ENCODE data around the gene ITPR2.
"Not testable (repeated sequence)": the region's sequence is repeated elsewhere in the genome, so short reads cannot be mapped to it uniquely, and the experiment has no call there.

The ITPR2 gene

GRCh38 chr12:26838888-26839416 is 6.0 kb upstream of the ITPR2 start:
- Histone ChIP-seq H3K4me1 (ENCODE audit: insufficient read depth, low read length) (no peaks in the 10 kb centered on the region), H3K9me3 (ENCODE audit: control insufficient read depth, insufficient read depth, low read length) (peaks cover 5% of the 10 kb centered on the region; the same call in 1 of the 2 replicates), H3K9ac (ENCODE audit: low read depth, low read length) (no peak overlapping the region), H3K36me3 (ENCODE audit: insufficient read depth, low read length) (no peaks in the 10 kb centered on the region)

- no peaks in the 10 kb centered on the region for H3K4me1 ChIP-seq (ENCODE audit: insufficient read depth, low read length)
- no peak overlapping the region for H3K9ac ChIP-seq (ENCODE audit: low read depth, low read length)
- H3K9me3 ChIP-seq (ENCODE audit: control insufficient read depth, insufficient read depth, low read length) = peaks cover 5% of the 10 kb centered on the region; the same call in 1 of the 2 replicates
- H3K36me3 ChIP-seq (ENCODE audit: insufficient read depth, low read length) = no peaks in the 10 kb centered on the region
Observed at GRCh38 chr12:26836201-26836600, 3.2 kb upstream of the ITPR2 start.

GRCh38 chr12:26834503-26835060 is 1.6 kb upstream of the ITPR2 start:
- peak overlapping the region; percentile 83; the same call in 1 of the 2 replicates for H3K9ac ChIP-seq (ENCODE audit: low read depth, low read length)

DNA sequence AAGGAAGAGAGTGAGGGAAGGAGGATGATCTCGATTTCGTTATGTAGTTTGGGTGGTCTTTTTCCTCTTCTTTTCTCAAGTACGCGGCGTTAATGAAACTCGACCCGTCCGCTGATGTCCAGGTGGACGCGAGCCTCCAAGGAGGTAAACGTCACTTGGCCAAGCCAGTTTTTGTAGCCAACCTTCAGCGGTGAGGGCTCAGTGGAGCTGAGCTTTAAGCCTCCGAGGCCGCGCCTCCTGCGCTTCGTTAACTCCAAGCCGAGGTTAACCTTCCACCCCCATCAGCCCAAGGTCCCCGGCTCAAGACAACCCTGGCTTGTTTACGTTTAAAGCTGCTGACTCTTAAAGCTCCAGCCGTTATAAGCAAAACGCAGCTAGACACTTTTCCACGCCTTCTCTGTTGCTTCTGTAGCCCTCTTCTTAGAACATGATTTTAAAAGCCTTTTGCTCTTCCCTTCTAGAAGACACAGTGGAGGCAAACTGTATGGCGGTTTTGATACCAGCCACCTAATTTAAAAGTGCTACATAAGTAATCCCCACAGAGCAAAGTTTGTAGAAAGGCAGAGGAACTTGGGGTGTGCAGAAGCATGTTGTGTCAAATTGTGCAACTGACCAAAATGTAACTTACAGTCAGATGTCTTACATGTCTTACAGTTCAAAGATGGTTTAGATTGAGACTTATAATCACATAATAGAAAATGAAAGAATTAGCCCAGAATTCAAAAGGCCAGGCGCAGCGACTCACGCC is 923 bp upstream of the ITPR2 start:
- H3K9me3 ChIP-seq (ENCODE audit: control insufficient read depth, insufficient read depth, low read length) = no peaks in the 10 kb centered on the region; the same call in 1 of the 2 replicates
- H3K9ac ChIP-seq (ENCODE audit: low read depth, low read length) = peak overlapping the region; percentile 83

More at GRCh38 chr12:26834503-26835060, 1.6 kb upstream of the ITPR2 start:
- H3K36me3 ChIP-seq (ENCODE audit: insufficient read depth, low read length); H3K4me1 ChIP-seq (ENCODE audit: insufficient read depth, low read length); H3K9me3 ChIP-seq (ENCODE audit: control insufficient read depth, insufficient read depth, low read length): not testable (repeated sequence)

GRCh38 chr12:26831951-26832821 is 808 bp downstream of the ITPR2 start:
- H3K9me3 ChIP-seq (ENCODE audit: control insufficient read depth, insufficient read depth, low read length) = no peaks in the 10 kb centered on the region
- peaks cover 4% of the 10 kb centered on the region; the same call in 1 of the 2 replicates for H3K4me1 ChIP-seq (ENCODE audit: insufficient read depth, low read length)
- H3K9ac ChIP-seq (ENCODE audit: low read depth, low read length) = peak overlapping the region; percentile 65

More for the DNA sequence above, 923 bp upstream of the ITPR2 start:
- H3K4me1 ChIP-seq (ENCODE audit: insufficient read depth, low read length) = peaks cover 4% of the 10 kb centered on the region; the same call in 1 of the 2 replicates
- H3K36me3 ChIP-seq (ENCODE audit: insufficient read depth, low read length) = no peaks in the 10 kb centered on the region

DNA sequence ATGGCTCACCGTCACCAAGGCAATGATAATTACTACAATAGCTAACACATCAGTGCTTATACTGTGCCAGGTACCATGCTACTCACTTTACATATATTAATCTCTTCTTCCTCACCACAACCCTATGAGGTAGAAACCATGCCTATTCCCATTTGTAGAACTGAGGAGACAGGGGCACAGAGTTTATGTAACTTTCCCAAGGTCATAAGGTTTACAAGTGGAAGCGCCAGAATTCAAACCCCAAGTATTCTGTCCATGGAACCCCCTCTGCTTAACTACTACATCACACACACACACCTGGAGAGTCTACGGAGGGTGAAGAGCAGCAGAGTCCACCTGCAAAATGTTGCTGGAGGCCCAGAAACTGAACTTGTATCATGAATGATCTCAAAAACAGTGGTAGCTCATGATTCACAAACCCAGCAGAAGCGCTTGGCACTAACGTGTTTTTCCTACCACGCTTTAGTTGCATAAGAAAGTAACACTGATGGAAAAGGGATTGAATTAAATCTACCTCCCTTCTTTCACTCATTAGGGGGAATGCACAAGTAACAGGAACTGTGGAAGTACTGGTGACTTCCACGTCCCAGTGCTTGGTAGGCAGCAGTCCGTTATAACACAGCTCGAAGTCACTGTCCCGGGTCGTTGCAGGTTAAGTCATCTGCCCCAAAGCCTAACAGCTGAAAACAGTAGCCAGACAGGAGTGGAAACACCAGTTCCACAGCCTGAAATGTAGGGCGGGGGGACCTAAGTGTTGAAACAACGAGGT is 2.0 kb downstream of the ITPR2 start:
- Histone ChIP-seq H3K9me3 (ENCODE audit: control insufficient read depth, insufficient read depth, low read length) (no peaks in the 10 kb centered on the region), H3K4me1 (ENCODE audit: insufficient read depth, low read length) (peaks cover 4% of the 10 kb centered on the region; the same call in 1 of the 2 replicates), H3K36me3 (ENCODE audit: insufficient read depth, low read length) (no peaks in the 10 kb centered on the region), H3K9ac (ENCODE audit: low read depth, low read length) (peak overlapping the region; percentile 35; the same call in 1 of the 2 replicates)

More at GRCh38 chr12:26831951-26832821, 808 bp downstream of the ITPR2 start:
- H3K36me3 ChIP-seq (ENCODE audit: insufficient read depth, low read length) = no peaks in the 10 kb centered on the region

DNA sequence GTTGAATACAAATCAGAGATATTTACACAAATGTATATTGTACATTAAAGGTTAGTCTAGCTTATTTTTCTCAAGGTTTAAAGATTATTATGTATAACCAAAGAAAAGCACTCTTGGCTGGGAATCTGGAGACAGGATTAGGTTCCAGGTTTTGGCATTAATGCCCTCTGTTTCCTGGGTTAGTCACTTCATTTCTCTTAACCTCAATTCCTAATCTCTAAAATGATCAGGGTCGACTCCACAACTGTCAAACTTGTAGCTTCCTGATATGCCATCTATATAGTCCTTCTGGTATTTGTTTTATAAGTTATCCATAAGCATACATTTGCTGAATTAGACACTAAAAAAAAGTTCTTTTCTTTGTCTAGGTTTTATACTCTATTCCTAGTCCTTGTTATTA is 2.6 kb downstream of the ITPR2 start:
- H3K9ac ChIP-seq (ENCODE audit: low read depth, low read length) = no peak overlapping the region
- H3K36me3 ChIP-seq (ENCODE audit: insufficient read depth, low read length) = no peaks in the 10 kb centered on the region
- peaks cover 4% of the 10 kb centered on the region; the same call in 1 of the 2 replicates for H3K4me1 ChIP-seq (ENCODE audit: insufficient read depth, low read length)
- no peaks in the 10 kb centered on the region for H3K9me3 ChIP-seq (ENCODE audit: control insufficient read depth, insufficient read depth, low read length)

GRCh38 chr12:26828280-26829073 is 4.5 kb downstream of the ITPR2 start:
- H3K9me3 ChIP-seq (ENCODE audit: control insufficient read depth, insufficient read depth, low read length) = no peaks in the 10 kb centered on the region
- H3K9ac ChIP-seq (ENCODE audit: low read depth, low read length) = no peak overlapping the region
- H3K4me1 ChIP-seq (ENCODE audit: insufficient read depth, low read length) = peaks cover 4% of the 10 kb centered on the region; the same call in 1 of the 2 replicates
- no peaks in the 10 kb centered on the region for H3K36me3 ChIP-seq (ENCODE audit: insufficient read depth, low read length)

DNA sequence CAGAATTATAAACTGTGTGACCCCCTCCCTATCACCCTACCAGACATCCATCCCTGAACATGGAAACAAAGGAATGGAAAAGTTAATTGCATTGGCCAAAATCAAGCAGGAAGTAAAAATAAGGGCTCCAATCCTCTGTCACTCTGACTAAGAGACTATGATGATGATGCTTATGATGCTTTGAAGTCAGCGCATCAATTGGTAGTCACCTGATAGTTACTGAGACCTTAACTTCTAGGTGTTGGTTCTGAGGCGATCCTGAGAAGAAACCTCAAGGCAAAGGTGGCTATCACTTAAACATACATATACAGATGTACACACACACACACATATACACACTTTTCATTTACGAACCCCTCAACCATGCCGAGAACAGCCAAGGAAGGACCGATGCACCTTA is 6.6 kb downstream of the ITPR2 start:
- Histone ChIP-seq H3K9ac (ENCODE audit: low read depth, low read length) (no peak overlapping the region), H3K36me3 (ENCODE audit: insufficient read depth, low read length) (no peaks in the 10 kb centered on the region), H3K4me1 (ENCODE audit: insufficient read depth, low read length) (peaks cover 10% of the 10 kb centered on the region; the same call in 1 of the 2 replicates), H3K9me3 (ENCODE audit: control insufficient read depth, insufficient read depth, low read length) (no peaks in the 10 kb centered on the region)

- Histone ChIP-seq H3K36me3 (ENCODE audit: insufficient read depth, low read length) (no peaks in the 10 kb centered on the region), H3K4me1 (ENCODE audit: insufficient read depth, low read length) (peaks cover 10% of the 10 kb centered on the region; the same call in 1 of the 2 replicates), H3K9me3 (ENCODE audit: control insufficient read depth, insufficient read depth, low read length) (no peaks in the 10 kb centered on the region), H3K9ac (ENCODE audit: low read depth, low read length) (no peak overlapping the region)
Observed at GRCh38 chr12:26825459-26826016, 7.5 kb downstream of the ITPR2 start.

- no peaks in the 10 kb centered on the region for H3K9me3 ChIP-seq (ENCODE audit: control insufficient read depth, insufficient read depth, low read length)
- H3K9ac ChIP-seq (ENCODE audit: low read depth, low read length) = no peak overlapping the region
Observed at GRCh38 chr12:26823390-26823789, 9.6 kb downstream of the ITPR2 start.

DNA sequence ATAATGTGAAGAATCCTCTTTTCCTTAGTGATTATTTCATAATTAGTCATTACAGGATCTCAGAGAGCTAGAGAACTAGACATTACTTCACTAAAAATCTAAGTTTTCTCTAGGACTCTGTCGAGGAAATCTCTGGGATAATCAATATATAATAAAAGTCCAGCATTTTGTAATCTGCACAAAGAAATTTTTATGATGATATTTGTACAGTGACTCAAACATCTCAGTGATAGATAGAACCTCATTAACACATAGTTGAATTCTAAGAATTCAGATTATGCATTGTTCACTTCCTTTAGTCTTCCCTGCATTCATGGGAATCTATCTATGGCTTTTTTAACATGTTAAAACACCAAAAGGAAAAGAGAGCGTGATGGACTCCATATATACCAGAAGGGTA is 11.0 kb downstream of the ITPR2 start:
- H3K9me3 ChIP-seq (ENCODE audit: control insufficient read depth, insufficient read depth, low read length) = no peaks in the 10 kb centered on the region
- H3K4me1 ChIP-seq (ENCODE audit: insufficient read depth, low read length) = peaks cover 10% of the 10 kb centered on the region; the same call in 1 of the 2 replicates
- 0 out of 2 replicates have a peak, but pooled peaks cover 3% of the 10 kb centered on the region for H3K36me3 ChIP-seq (ENCODE audit: insufficient read depth, low read length)
- no peak overlapping the region for H3K9ac ChIP-seq (ENCODE audit: low read depth, low read length)

More at GRCh38 chr12:26823390-26823789, 9.6 kb downstream of the ITPR2 start:
- peaks cover 8% of the 10 kb centered on the region; the same call in 1 of the 2 replicates for H3K4me1 ChIP-seq (ENCODE audit: insufficient read depth, low read length)
- H3K36me3 ChIP-seq (ENCODE audit: insufficient read depth, low read length) = no peaks in the 10 kb centered on the region
